T-cell (primary cell): ENCODE measurements around the gene HS3ST6. TPM values are rescaled to one million over a fixed set of nuclear protein-coding genes. Genes with fewer than 3 reads are reported as not detected.
"Not testable (repeated sequence)": the region's sequence is repeated elsewhere in the genome, so short reads cannot be mapped to it uniquely, and the experiment has no call there.

Source experiments
- ATAC-seq, 4 experiments: fragments of 200-7000 bp in 3 of 4; fragments of 150-1000 bp in 1 of 4; cut with Tn5 transposase; replicated peaks in 1 of 4; 1 replicate in 3 of 4; 2 replicates in 1 of 4; pipeline ENCODE4 v1.10.0; 2021; ENCODE audit warnings: moderate library complexity in 3 of 4, mild to moderate bottlenecking in 2 of 4, moderate number of reproducible peaks in 1 of 4
- CTCF ChIA-PET, 2 donors: fragments of 300-600 bp; sonication (Branson Sonifier 250); formaldehyde crosslinking; loops; one replicate each; lab custom pipeline; 2022; ENCODE audit warnings: antibody characterized with exemption in 2 of 2; lab: Charles Lee
- POLR2A ChIA-PET, 2 donors: fragments of 300-600 bp; sonication (Branson Sonifier 250); formaldehyde crosslinking; loops; one replicate each; lab custom pipeline; 2022; ENCODE audit warnings: antibody characterized with exemption in 2 of 2; lab: Charles Lee
- DNase-seq, 35 experiments: peaks; one replicate each; pipeline versions ENCODE4 v3.0.0 to v3.0.0-alpha.2; 2013 to 2023
- H3K27ac ChIP-seq: one replicate; pipeline ENCODE4 v1.5.1; 2013; ENCODE audit warnings: low read length
- H3K27me3 ChIP-seq, 2 experiments: replicated peaks in 1 of 2; 1 replicate in 1 of 2; 2 replicates in 1 of 2; pipeline versions ENCODE4 v1.6.1 to v1.7.0; 2013; ENCODE audit warnings: low read length in 1 of 2, mixed read lengths in 1 of 2; ENCODE audit not compliant: control insufficient read depth in 2 of 2, insufficient read depth in 2 of 2; ENCODE audit errors: extremely low read depth in 1 of 2
- H3K36me3 ChIP-seq, 2 donors: 1 replicate in 1 of 2; 2 replicates in 1 of 2; pipeline versions ENCODE4 v1.6.1 to v1.7.0; 2013; ENCODE audit warnings: low read length in 1 of 2; ENCODE audit not compliant: control insufficient read depth in 2 of 2, insufficient read depth in 1 of 2; ENCODE audit errors: extremely low read depth in 1 of 2
- H3K4me1 ChIP-seq, 2 experiments: 1 replicate in 1 of 2; 2 replicates in 1 of 2; pipeline versions ENCODE4 v1.6.1 to v1.7.0; 2013; ENCODE audit warnings: low read length in 2 of 2, mixed read lengths in 1 of 2; ENCODE audit not compliant: insufficient read depth in 2 of 2, control insufficient read depth in 1 of 2; ENCODE audit errors: extremely low read depth in 1 of 2
- H3K4me3 ChIP-seq, 2 donors: 1 replicate in 1 of 2; 2 replicates in 1 of 2; pipeline versions ENCODE4 v1.5.1 to v1.7.0; 2013; ENCODE audit warnings: mild to moderate bottlenecking in 2 of 2, low read length in 1 of 2, moderate library complexity in 1 of 2; ENCODE audit not compliant: control insufficient read depth in 1 of 2; ENCODE audit errors: extremely low read depth in 1 of 2
- H3K9me3 ChIP-seq: 2 replicates; pipeline ENCODE4 v1.7.0; 2013
- H3K27ac Mint-ChIP-seq, 2 donors: one replicate each; pipeline ENCODE4 v1.8.0; 2020 to 2021; ENCODE audit warnings: mild to moderate bottlenecking in 2 of 2, mixed read lengths in 2 of 2
- H3K27me3 Mint-ChIP-seq, 2 donors: one replicate each; pipeline ENCODE4 v1.8.0; 2021 to 2022; ENCODE audit warnings: mixed read lengths in 2 of 2
- H3K36me3 Mint-ChIP-seq: one replicate; pipeline ENCODE4 v1.8.0; 2021; ENCODE audit warnings: mixed read lengths
- H3K4me1 Mint-ChIP-seq, 3 donors: one replicate each; pipeline ENCODE4 v1.8.0; 2020 to 2022; ENCODE audit warnings: mixed read lengths in 3 of 3, mild to moderate bottlenecking in 1 of 3
- H3K4me3 Mint-ChIP-seq, 3 donors: one replicate each; pipeline ENCODE4 v1.8.0; 2020 to 2022; ENCODE audit warnings: mild to moderate bottlenecking in 3 of 3, mixed read lengths in 3 of 3, moderate library complexity in 3 of 3
- H3K9me3 Mint-ChIP-seq, 3 donors: one replicate each; pipeline ENCODE4 v1.8.0; 2020 to 2022; ENCODE audit warnings: mixed read lengths in 3 of 3
- WGBS: methylation state at CpG from one replicate; pipeline ENCODE4 v1.1.5; 2013; ENCODE audit warnings: missing lambda C conversion rate; ENCODE audit not compliant: insufficient coverage; 5-methylcytosine and 5-hydroxymethylcytosine counted together
- total RNA-seq, 35 experiments: library from RNA in 6 of 35; stranded (reverse) in 6 of 35; fragments of 120-200 nt in 1 of 35; gene quantifications; one replicate each; pipeline versions ENCODE4 v1.2.1 to v1.2.4 and lab custom pipeline; 2013 to 2026

HS3ST6 gene
- total RNA-seq, 5 donors from 2014 or later (not counting 1 experiment from before 2014, with no cell fraction given) = not detected

GRCh38 chr16:1876468-1876867, 41.7 kb downstream of the HS3ST6 start:
- H3K36me3 Mint-ChIP-seq = no peaks in the 10 kb centered on the region

GRCh38 chr16:1876066-1876465, 42.1 kb downstream of the HS3ST6 start:
- H3K4me1 Mint-ChIP-seq, H3K4me3 Mint-ChIP-seq, H3K27ac ChIP-seq, H3K9me3 ChIP-seq, DNase-seq, H3K4me3 ChIP-seq, ATAC-seq, H3K36me3 ChIP-seq, H3K27ac Mint-ChIP-seq, CTCF ChIA-PET, H3K9me3 Mint-ChIP-seq, H3K4me1 ChIP-seq, H3K36me3 Mint-ChIP-seq: not testable (repeated sequence)
- peaks cover 2 to 53% of the 10 kb centered on the region in 2 experiments for H3K27me3 ChIP-seq
- POLR2A ChIA-PET = interaction anchor here in 1 of 2 donors (0.7 kb wide), 1 partner anchor 8 kb away, joined by 4 read pairs; no protein-coding TSS in a partner anchor
- WGBS = 82% methylated on average over 7 of the region's 13 CpGs
- H3K27me3 Mint-ChIP-seq = peaks cover 31 to 40% of the 10 kb centered on the region in 2 donors

More at GRCh38 chr16:1876468-1876867, 41.7 kb downstream of the HS3ST6 start:
- no peaks in the 10 kb centered on the region for H3K36me3 ChIP-seq
- Mint-ChIP-seq H3K9me3 (no peaks in the 10 kb centered on the region), H3K4me3 (no peak overlapping the region), H3K4me1 (peaks cover 4 to 6% (median 4%) of the 10 kb centered on the region in 3 donors), H3K27ac (no peak overlapping the region), H3K27me3 (peaks cover 31 to 40% of the 10 kb centered on the region in 2 donors)
- ATAC-seq = no peak
- H3K4me1 ChIP-seq = peaks cover 0 to 8% of the 10 kb centered on the region in 2 experiments
- no peak overlapping the region for H3K4me3 ChIP-seq
- ChIA-PET CTCF (no interaction called here), POLR2A (interaction anchor here in 1 of 2 donors (0.7 kb wide), 1 partner anchor 8 kb away, joined by 4 read pairs; no protein-coding TSS in a partner anchor)
- 50% methylated on average over 4 of the region's 7 CpGs for WGBS
- H3K27me3 ChIP-seq = peaks cover 2 to 55% of the 10 kb centered on the region in 2 experiments
- H3K9me3 ChIP-seq = no peaks in the 10 kb centered on the region
- H3K27ac ChIP-seq = no peak overlapping the region
- no peak for DNase-seq

GRCh38 chr16:1874854-1875253, 43.4 kb downstream of the HS3ST6 start:
- Histone ChIP-seq H3K9me3 (no peaks in the 10 kb centered on the region), H3K27ac (no peak overlapping the region), H3K4me3 (no peak overlapping the region), H3K4me1 (peaks cover 0 to 8% of the 10 kb centered on the region in 2 experiments), H3K36me3 (no peaks in the 10 kb centered on the region), H3K27me3 (peaks cover 0 to 50% of the 10 kb centered on the region in 2 experiments)
- no peak overlapping the region for H3K4me3 Mint-ChIP-seq
- peaks cover 31 to 40% of the 10 kb centered on the region in 2 donors for H3K27me3 Mint-ChIP-seq
- ATAC-seq (no peak), DNase-seq (no peak)
- no peak overlapping the region for H3K27ac Mint-ChIP-seq
- WGBS = 91% methylated on average over 3 of the region's 6 CpGs
- H3K4me1 Mint-ChIP-seq = peaks cover 4 to 6% (median 4%) of the 10 kb centered on the region in 3 donors
- H3K9me3 Mint-ChIP-seq = no peaks in the 10 kb centered on the region
- ChIA-PET POLR2A (no interaction called here), CTCF (interaction anchor here in 1 of 2 donors (1.1 kb wide), 1 partner anchor 13 kb away, joined by 4 read pairs; no protein-coding TSS in a partner anchor)
- H3K36me3 Mint-ChIP-seq = no peaks in the 10 kb centered on the region

- no peak within 1 kb of the TSS for H3K4me3 ChIP-seq
Observed at GRCh38 chr16:1871974-1872635, 46.1 kb downstream of the HS3ST6 start, which contains the start of gene MEIOB. Gene MEIOB, minus strand, starts transcription at chr16:1872164. Its CDS starts 3,989 bp downstream, at chr16:1868175.

GRCh38 chr16:1870365-1871082, 47.7 kb downstream of the HS3ST6 start:
- no peak overlapping the region for H3K4me3 Mint-ChIP-seq
- no peak overlapping the region for H3K4me3 ChIP-seq
- H3K4me1 Mint-ChIP-seq = peaks cover 4 to 6% (median 4%) of the 10 kb centered on the region in 3 donors
- ChIA-PET CTCF (interaction anchor here in 1 of 2 donors (0.6 kb wide), 1 partner anchor 221 kb away, joined by 6 read pairs; no protein-coding TSS in a partner anchor), POLR2A (no interaction called here)
- H3K27me3 ChIP-seq = peaks cover 0 to 24% of the 10 kb centered on the region in 2 experiments
- peaks cover 0 to 8% of the 10 kb centered on the region in 2 experiments for H3K4me1 ChIP-seq
- H3K36me3 ChIP-seq = no peaks in the 10 kb centered on the region
- ATAC-seq (no peak), DNase-seq (no peak)
- WGBS = 59% methylated on average over 3 of the region's 9 CpGs
- H3K27me3 Mint-ChIP-seq = peaks cover 19 to 22% of the 10 kb centered on the region in 2 donors
- H3K9me3 Mint-ChIP-seq = no peaks in the 10 kb centered on the region
- no peak overlapping the region for H3K27ac Mint-ChIP-seq
- no peak overlapping the region for H3K27ac ChIP-seq
- no peaks in the 10 kb centered on the region for H3K9me3 ChIP-seq
- H3K36me3 Mint-ChIP-seq = no peaks in the 10 kb centered on the region

More at GRCh38 chr16:1871974-1872635, 46.1 kb downstream of the HS3ST6 start, which contains the start of gene MEIOB:
- H3K4me3 Mint-ChIP-seq = peak within 1 kb of the TSS; percentile 49 to 75 (median 60)
- DNase-seq (peak in 20 of 35 experiments; percentile 4 to 52 (median 14)), ATAC-seq (peak; percentile 45 to 81 (median 60))
- H3K27me3 Mint-ChIP-seq = peaks cover 21 to 25% of the 10 kb centered on the region in 2 donors
- H3K4me1 Mint-ChIP-seq = peaks cover 4 to 6% (median 4%) of the 10 kb centered on the region in 3 donors
- H3K27me3 ChIP-seq = peaks cover 0 to 35% of the 10 kb centered on the region in 2 experiments
- peaks cover 0 to 8% of the 10 kb centered on the region in 2 experiments for H3K4me1 ChIP-seq
- H3K27ac ChIP-seq = no peak within 1 kb of the TSS
- no peak within 1 kb of the TSS for H3K27ac Mint-ChIP-seq
- ChIA-PET CTCF (no interaction called here), POLR2A (no interaction called here)
- H3K9me3 ChIP-seq = no peaks in the 10 kb centered on the region
- no peaks in the 10 kb centered on the region for H3K9me3 Mint-ChIP-seq
- H3K36me3 Mint-ChIP-seq = no peaks in the 10 kb centered on the region
- 35% methylated on average over 27 of the region's 68 CpGs for WGBS
- H3K36me3 ChIP-seq = no peaks in the 10 kb centered on the region
